Mesodermal cell (in vitro differentiated cells): ENCODE data around the gene CILP.

Experiments used
- H3K27ac ChIP-seq: 2 replicates; pipeline ENCODE4 v1.7.0; 2013; ENCODE audit warnings: mild to moderate bottlenecking, low read depth, low read length, moderate library complexity; ENCODE audit not compliant: severe bottlenecking
- H3K36me3 ChIP-seq: 2 replicates; pipeline ENCODE4 v1.7.1; 2013; ENCODE audit warnings: mild to moderate bottlenecking, low read length, moderate library complexity; ENCODE audit not compliant: control insufficient read depth, insufficient read depth
- H3K4me1 ChIP-seq: one replicate; pipeline ENCODE4 v1.7.1; 2013; ENCODE audit warnings: mild to moderate bottlenecking, low read length; ENCODE audit not compliant: insufficient read depth, control insufficient read depth, poor library complexity, severe bottlenecking
- H3K4me3 ChIP-seq: 2 replicates; pipeline ENCODE4 v1.7.0; 2013; ENCODE audit warnings: low read length, control low read depth, mild to moderate bottlenecking; ENCODE audit not compliant: insufficient read depth, poor library complexity, severe bottlenecking; ENCODE audit errors: extremely low read depth
- H3K9me3 ChIP-seq: 2 replicates; pipeline ENCODE4 v1.7.1; 2013; ENCODE audit warnings: mild to moderate bottlenecking, low read length, moderate library complexity; ENCODE audit not compliant: control insufficient read depth
- WGBS, 2 experiments: methylation state at CpG; one replicate each; pipeline ENCODE4 v1.1.5; 2013; ENCODE audit warnings: missing lambda C conversion rate in 2 of 2; ENCODE audit not compliant: insufficient coverage in 2 of 2; 5-methylcytosine and 5-hydroxymethylcytosine counted together

Gene CILP

DNA sequence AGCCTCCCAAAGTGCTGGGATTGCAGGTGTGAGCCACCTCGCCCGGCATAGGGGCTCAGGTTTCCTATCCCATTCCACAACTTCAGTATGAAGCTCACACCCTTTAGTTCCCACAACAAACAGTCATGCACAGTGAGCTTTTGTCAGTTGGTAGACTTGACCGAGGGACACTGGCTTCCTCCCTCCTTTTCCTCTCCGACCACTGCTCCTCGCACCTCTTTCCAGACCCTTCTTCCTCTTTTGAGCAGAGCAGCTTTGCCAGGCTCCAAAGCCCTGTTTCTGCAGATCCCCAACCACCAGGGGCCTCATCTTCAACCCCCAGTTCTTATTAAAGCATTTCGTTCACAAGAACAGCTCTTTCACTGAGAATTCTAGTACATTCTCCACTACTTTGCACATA is 12.7 kb upstream of the CILP start:
- 86 to 100% methylated on average over 4 to 5 of the region's 6 CpGs for WGBS, 2 experiments
- Histone ChIP-seq H3K9me3 (no peaks in the 10 kb centered on the region), H3K27ac (no peak overlapping the region), H3K36me3 (no peaks in the 10 kb centered on the region), H3K4me3 (no peak overlapping the region), H3K4me1 (no peaks in the 10 kb centered on the region)

DNA sequence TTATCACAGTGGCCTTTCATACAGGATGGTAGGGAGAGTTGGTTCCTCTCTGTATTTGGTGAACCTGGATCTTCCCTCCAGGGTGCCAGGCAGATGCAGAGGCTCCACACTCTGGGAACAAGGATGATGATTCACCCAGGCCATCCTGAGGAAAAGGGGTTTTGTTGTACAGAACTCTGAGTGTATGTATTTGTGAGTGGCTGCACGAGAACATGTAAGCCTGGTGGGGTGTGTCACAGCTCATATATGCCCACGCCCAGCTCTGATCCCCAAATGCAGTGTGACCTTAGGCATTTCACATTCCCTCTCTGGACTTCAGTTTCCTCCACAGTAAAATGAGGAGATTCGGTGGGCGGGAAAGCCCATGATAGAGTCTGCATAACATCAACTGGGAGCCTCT is 11.6 kb upstream of the CILP start:
- no peaks in the 10 kb centered on the region for H3K4me1 ChIP-seq

DNA sequence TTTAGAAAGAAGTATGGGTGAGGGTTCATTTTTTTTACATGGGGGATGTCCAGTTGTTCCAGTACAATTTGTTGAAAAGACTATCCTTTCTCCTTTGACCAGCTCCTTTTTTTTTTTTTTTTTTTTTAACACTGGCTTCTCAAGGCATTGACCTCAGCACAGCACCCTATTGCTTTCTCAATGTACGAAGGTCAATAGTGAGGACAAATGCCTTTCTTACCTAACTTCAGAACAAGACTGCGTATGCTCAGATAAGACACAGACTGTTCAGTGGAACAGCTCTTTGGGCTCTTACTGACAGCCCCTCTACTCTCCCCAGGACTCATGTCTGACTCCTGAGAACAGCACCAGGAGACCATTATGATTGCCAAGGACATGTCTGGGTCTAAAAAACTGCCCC is 10.4 kb upstream of the CILP start:
- H3K4me1 ChIP-seq, result no peaks in the 10 kb centered on the region
- no peaks in the 10 kb centered on the region for H3K9me3 ChIP-seq
- H3K36me3 ChIP-seq, result no peaks in the 10 kb centered on the region
- no peak overlapping the region for H3K4me3 ChIP-seq
- WGBS, 2 experiments, result 93 to 95% methylated on average over 2 of the region's 2 CpGs
- H3K27ac ChIP-seq, result no peak overlapping the region

More for the DNA sequence above, 11.6 kb upstream of the CILP start:
- H3K36me3 ChIP-seq, result no peaks in the 10 kb centered on the region
- H3K9me3 ChIP-seq, result no peaks in the 10 kb centered on the region
- 91 to 96% methylated on average over 3 to 4 of the region's 4 CpGs for WGBS, 2 experiments
- H3K4me3 ChIP-seq, result no peak overlapping the region
- no peak overlapping the region for H3K27ac ChIP-seq

DNA sequence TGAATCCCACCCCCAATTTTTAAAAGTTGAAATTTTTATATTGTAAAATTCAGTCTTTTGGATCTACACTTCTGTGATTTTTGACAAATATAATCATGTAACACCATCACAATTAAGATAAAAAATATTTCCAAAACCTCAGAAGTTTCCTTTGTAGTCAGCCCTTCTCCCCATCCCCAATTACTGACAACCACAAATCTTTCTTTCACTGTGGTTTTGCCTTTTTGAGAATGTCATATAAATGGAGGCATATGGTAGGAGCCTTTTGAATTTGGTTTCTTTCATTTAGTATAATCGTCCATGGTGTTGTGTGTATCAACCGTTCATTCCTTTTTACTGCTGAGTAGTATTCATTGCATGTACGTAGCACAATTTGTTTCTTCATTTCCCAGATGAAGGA is 7.9 kb upstream of the CILP start:
- Histone ChIP-seq H3K36me3 (no peaks in the 10 kb centered on the region), H3K4me3 (no peak overlapping the region), H3K27ac (no peak overlapping the region), H3K9me3 (no peaks in the 10 kb centered on the region), H3K4me1 (no peaks in the 10 kb centered on the region)
- WGBS, 2 experiments, result 97 to 100% methylated on average over 3 of the region's 3 CpGs

DNA sequence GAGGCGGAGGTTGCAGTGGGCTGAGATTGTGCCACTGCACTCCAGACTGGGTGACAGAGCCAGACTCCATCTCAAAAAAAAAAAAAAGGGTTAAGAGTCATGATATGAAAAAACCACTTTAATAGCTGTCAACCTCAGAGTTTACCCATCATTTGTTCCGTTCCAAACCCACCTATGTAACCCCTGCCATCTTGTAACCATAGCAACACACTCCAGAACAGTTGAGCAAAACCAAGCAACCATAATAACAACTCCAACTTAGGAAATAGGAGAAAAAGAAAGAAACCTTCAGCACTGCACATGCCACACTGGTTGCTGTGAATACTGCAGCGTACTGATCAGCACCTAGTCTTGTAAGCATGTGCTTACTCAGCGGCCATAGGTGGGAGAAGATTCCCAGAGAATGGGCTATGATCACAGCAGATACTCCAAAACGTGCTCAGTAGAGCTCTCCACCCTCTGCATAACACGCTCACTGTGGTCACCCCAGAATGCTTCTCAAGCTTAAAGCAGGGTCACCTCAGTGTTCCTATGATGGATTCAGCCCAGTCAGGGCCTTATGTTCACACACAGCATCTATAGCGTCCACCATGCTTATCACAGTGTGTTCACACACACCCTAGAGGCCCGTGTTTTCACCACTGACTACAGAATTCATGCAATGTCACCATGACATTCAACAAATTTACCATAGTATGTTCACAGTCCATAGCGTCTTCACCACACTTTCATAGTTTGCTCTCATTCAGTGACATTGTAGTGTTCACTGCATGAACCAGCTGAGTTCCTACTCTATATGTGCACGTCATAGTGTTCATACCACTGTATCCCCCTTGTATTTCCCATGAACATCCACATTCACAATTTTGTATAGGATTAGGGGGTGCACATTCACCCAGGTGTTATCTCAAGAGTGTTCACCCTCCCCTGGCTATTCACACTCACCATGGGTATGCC is 6.5 kb upstream of the CILP start:
- Histone ChIP-seq H3K36me3 (no peaks in the 10 kb centered on the region), H3K27ac (no peak overlapping the region), H3K4me3 (no peak overlapping the region), H3K9me3 (no peaks in the 10 kb centered on the region), H3K4me1 (no peaks in the 10 kb centered on the region)
- 75 to 83% methylated on average over 7 to 8 of the region's 10 CpGs for WGBS, 2 experiments

DNA sequence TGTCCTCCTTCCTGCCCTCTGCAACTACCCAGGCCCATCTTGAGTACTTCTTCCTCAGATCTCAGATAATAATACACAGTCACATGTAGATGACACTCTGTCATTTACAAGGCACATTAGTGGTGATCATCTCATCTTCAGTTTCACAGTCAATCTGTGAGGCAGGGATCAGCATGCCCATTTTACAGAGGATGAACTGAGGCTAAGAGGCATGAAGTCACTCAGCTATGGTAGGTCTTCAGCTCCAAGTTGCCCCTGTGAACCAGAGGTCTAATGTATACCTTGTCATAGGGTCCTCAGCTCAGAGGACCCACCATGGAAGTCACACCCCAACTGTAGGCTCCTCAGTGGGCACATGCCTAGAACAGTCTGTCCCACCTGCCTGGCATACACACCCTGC is 4.2 kb upstream of the CILP start:
- Histone ChIP-seq H3K4me1 (no peaks in the 10 kb centered on the region), H3K4me3 (no peak overlapping the region), H3K27ac (no peak overlapping the region), H3K36me3 (no peaks in the 10 kb centered on the region), H3K9me3 (no peaks in the 10 kb centered on the region)

DNA sequence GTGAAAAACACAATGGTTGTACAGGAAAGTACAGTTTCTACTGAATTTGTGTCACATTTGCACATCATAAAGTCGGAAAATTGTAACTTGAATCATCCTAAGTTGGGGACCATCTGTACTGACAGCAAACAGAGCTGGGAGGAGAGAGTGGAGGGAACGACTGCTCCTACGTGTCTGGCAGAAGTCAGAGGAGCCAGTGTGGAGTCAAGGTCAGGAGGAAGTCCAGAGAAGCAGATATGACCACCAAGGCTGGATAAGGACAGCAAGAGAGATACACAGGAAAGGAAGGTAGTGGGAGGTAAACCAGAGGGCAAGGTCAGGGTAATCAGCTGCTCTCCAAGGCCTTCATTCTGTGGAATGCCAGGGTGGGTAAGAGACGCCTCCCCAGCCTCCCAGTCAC is 2.7 kb upstream of the CILP start:
- WGBS, 2 experiments, result 95 to 100% methylated on average over 3 of the region's 4 CpGs
- H3K4me3 ChIP-seq, result no peak overlapping the region
- H3K27ac ChIP-seq, result no peak overlapping the region
- H3K4me1 ChIP-seq, result peaks cover 3% of the 10 kb centered on the region
- no peaks in the 10 kb centered on the region for H3K36me3 ChIP-seq
- H3K9me3 ChIP-seq, result no peaks in the 10 kb centered on the region

DNA sequence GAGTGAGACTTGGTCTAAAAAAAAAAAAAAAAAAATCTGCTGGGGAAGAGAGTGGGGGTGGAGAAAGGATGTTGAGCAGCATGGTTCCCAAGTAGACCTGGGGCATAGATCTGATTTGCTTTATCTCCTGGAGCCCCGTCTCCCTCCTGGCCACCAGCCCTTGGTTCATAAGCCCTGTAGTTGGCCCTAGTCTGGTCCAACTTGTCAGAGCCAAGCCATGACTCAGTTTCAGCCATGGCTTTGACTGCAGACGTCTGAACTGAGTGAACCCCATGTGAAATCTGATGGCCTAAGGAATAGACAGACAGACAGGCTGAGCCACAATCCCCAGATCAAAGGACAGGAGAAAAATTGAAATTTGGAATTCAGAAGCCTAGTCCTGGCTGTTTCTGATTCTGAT is 2.0 kb upstream of the CILP start:
- H3K9me3 ChIP-seq, result no peaks in the 10 kb centered on the region
- no peaks in the 10 kb centered on the region for H3K36me3 ChIP-seq
- H3K4me1 ChIP-seq, result peaks cover 6% of the 10 kb centered on the region
- H3K27ac ChIP-seq, result no peak overlapping the region
- WGBS, 2 experiments, result 96% methylated on average over 2 of the region's 2 CpGs
- H3K4me3 ChIP-seq, result no peak overlapping the region

DNA sequence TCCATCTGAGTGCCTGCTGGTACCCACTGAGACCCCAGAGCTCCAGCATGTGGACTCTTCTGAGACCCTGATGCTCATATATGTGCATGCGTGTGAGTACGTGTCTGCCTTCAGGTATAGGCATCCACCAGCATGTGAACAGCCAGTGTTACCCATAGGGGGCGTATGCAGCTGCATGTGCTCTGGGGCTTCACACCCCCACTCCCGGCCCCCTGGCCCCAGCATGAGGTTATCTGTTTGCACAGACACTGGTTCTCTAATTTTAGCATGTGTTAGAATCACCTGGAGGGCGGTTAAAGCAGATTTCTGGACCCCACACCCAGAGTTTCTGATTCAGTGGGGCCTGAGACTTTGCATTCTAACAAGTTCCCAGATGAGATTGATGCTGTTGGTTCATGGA is 824 bp upstream of the CILP start:
- 61 to 84% methylated on average over 5 of the region's 5 CpGs for WGBS, 2 experiments
- peaks cover 6% of the 10 kb centered on the region for H3K4me1 ChIP-seq

DNA sequence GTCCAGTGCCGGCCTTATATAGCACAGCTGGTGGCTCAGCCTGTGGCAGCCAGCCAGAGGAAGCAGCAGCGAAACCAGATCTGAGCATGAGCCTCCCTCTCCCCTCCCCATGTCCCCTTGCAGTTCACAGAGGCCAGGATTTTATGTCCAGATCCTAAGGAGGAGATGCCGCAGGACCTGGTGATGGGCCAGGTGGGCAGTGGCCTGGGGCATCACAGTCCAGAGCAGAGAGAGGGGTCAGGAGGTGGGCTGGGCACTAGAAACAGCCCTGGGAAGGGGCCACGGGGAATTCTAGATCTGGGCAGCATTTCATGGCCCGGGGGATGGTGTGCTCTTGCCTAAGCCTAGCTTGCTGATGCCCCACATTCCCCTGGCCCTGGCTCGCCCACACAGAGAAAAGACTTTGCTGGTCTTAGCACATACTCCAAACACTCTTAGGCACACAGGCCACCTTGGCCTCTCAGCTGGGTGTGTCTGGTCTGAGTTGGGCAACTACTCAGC is 259 bp upstream of the CILP start:
- no peak overlapping the region for H3K27ac ChIP-seq

More for the DNA sequence above, 824 bp upstream of the CILP start:
- Histone ChIP-seq H3K9me3 (no peaks in the 10 kb centered on the region), H3K4me3 (no peak overlapping the region), H3K27ac (no peak overlapping the region), H3K36me3 (no peaks in the 10 kb centered on the region)

More for the DNA sequence above, 259 bp upstream of the CILP start:
- 72 to 95% methylated on average over 3 to 4 of the region's 6 CpGs for WGBS, 2 experiments
- peaks cover 6% of the 10 kb centered on the region for H3K4me1 ChIP-seq
- H3K36me3 ChIP-seq, result no peaks in the 10 kb centered on the region
- no peaks in the 10 kb centered on the region for H3K9me3 ChIP-seq
- no peak overlapping the region for H3K4me3 ChIP-seq
